Panc1 (cell line): ENCODE results near the gene CNOT3. TPM values are rescaled to one million over a fixed set of nuclear protein-coding genes. Genes with fewer than 3 reads are reported as not detected.
A peak's percentile ranks its signal among the peaks of the same experiment; 100 is the strongest.

ENCODE experiments used
- ATAC-seq: fragments of 200-7000 bp; cut with Tn5 transposase; 2 replicates; pipeline ENCODE4 v1.9.1; 2020; ENCODE audit warnings: mild to moderate bottlenecking, moderate library complexity
- BruUV-seq: library from RNA; stranded (reverse); fragments of 400-500 nt; replicated peaks from 2 replicates; lab custom pipeline; 2021; lab: Mats Ljungman, UMichigan
- CTCF ChIA-PET: fragments of 300-600 bp; sonication (Branson Sonifier 250); formaldehyde crosslinking; loops from one replicate; lab custom pipeline; 2022; ENCODE audit warnings: antibody characterized with exemption; lab: Charles Lee
- POLR2A ChIA-PET: fragments of 300-600 bp; sonication (Branson Sonifier 250); formaldehyde crosslinking; loops from one replicate; lab custom pipeline; 2022; ENCODE audit warnings: antibody characterized with exemption; lab: Charles Lee
- DNase-seq: peaks from one replicate; pipeline ENCODE4 v3.0.0-alpha.2; 2010; ENCODE audit warnings: low read depth, low spot score
- H3K27ac ChIP-seq: 2 replicates; pipeline ENCODE4 v1.5.1; 2011; ENCODE audit warnings: mild to moderate bottlenecking, low read length, inconsistent platforms
- H3K27me3 ChIP-seq: fragments of 200-500 bp; sonication (Bioruptor generic); 2 replicates; pipeline ENCODE4 v1.6.0; 2014; ENCODE audit warnings: low read length, inconsistent platforms; ENCODE audit not compliant: control insufficient read depth, insufficient read depth
- H3K36me3 ChIP-seq: fragments of 200-500 bp; sonication (Bioruptor generic); 2 replicates; pipeline ENCODE4 v1.5.1; 2014; ENCODE audit warnings: inconsistent platforms, mild to moderate bottlenecking, low read length, moderate library complexity; ENCODE audit not compliant: control insufficient read depth, insufficient read depth
- H3K4me1 ChIP-seq: 2 replicates; pipeline ENCODE4 v1.5.1; 2011; ENCODE audit warnings: inconsistent platforms, mild to moderate bottlenecking, low read length, moderate library complexity; ENCODE audit not compliant: control insufficient read depth, insufficient read depth
- H3K4me3 ChIP-seq, 2 experiments: 2 replicates each; pipeline ENCODE4 v1.5.1; 2011 to 2012; ENCODE audit warnings: low read depth in 2 of 2, low read length in 2 of 2, mild to moderate bottlenecking in 2 of 2, inconsistent platforms in 1 of 2, moderate library complexity in 1 of 2
- H3K9me3 ChIP-seq: fragments of 200-500 bp; sonication (Bioruptor generic); 2 replicates; pipeline ENCODE4 v1.5.1; 2014; ENCODE audit warnings: low read depth, mild to moderate bottlenecking, inconsistent platforms, low read length, moderate library complexity; ENCODE audit not compliant: control insufficient read depth, insufficient read depth
- CTCF ChIP-seq: fragments of 450-650 bp; IDR thresholded peaks from 2 replicates; pipeline ENCODE4 v1.5.1; 2017; ENCODE audit warnings: mild to moderate bottlenecking
- POLR2AphosphoS5 ChIP-seq: IDR thresholded peaks from 2 replicates; pipeline ENCODE4 v1.6.1; 2012; ENCODE audit warnings: mild to moderate bottlenecking, low read depth, low read length, moderate library complexity
- SIN3A ChIP-seq: IDR thresholded peaks from 2 replicates; pipeline ENCODE4 v1.6.1; 2012; ENCODE audit warnings: low read depth, mild to moderate bottlenecking, low read length, moderate library complexity, borderline replicate concordance; ENCODE audit not compliant: insufficient read depth
- TCF7L2 ChIP-seq: IDR thresholded peaks from 2 replicates; pipeline ENCODE4 v1.6.1; 2011; ENCODE audit warnings: mild to moderate bottlenecking, low read depth, low read length, inconsistent platforms
- in situ Hi-C: cut with HindIII; loops from 2 replicates; pipeline ENCODE4 v1.10.0; 2016; ENCODE audit warnings: low sequenced_read_pairs, low pct_unique_long_range_greater_than_20kb
- intact Hi-C: fragments of 100-400 bp; cut with micrococcal nuclease; formaldehyde crosslinking; loops from one replicate; pipeline ENCODE4 v1.10.0; 2022; ENCODE audit not compliant: unreplicated experiment
- total RNA-seq: library from RNA; stranded (reverse); gene quantifications from one replicate; pipeline ENCODE4 v1.2.1, GENCODE V29; 2021; ENCODE audit not compliant: unreplicated experiment
- TF ChIP-seq, protein P1 (sequence below), 2 experiments: IDR thresholded peaks; 2 replicates each; pipeline ENCODE4 v1.6.1; 2011 to 2012; ENCODE audit warnings: low read depth in 2 of 2, control low read depth in 1 of 2, low read length in 1 of 2, mild to moderate bottlenecking in 1 of 2, moderate library complexity in 1 of 2; ENCODE audit not compliant: insufficient read depth in 1 of 2

CNOT3 gene
- total RNA-seq, 1 experiment from 2014 or later = 111 TPM

GRCh38 chr19:54199401-54199800 is 61.8 kb downstream of the CNOT3 start:
- BruUV-seq = no TSS peak
- no peak for DNase-seq
- in situ Hi-C loops (no loop called here), intact Hi-C loops (no loop called here)
- no peak for ATAC-seq
- TF ChIP-seq POLR2AphosphoS5 (0 out of 2 replicates have a peak, but pooled peaks have one; percentile 30), CTCF (no peak)
- Histone ChIP-seq H3K36me3 (peaks cover 25% of the 10 kb centered on the region), H3K4me3 (no peak overlapping the region), H3K27ac (peak overlapping the region; percentile 19; the same call in 1 of the 2 replicates), H3K27me3 (no peaks in the 10 kb centered on the region), H3K4me1 (peaks cover 26% of the 10 kb centered on the region), H3K9me3 (no peaks in the 10 kb centered on the region)
- CTCF ChIA-PET = no interaction called here
- POLR2A ChIA-PET = interaction anchor here (0.5 to 2.7 kb wide), 3 partner anchors 9 to 852 kb away, joined by 3 to 18 read pairs (median 5); partner anchors contain the start of genes MBOAT7 and TSEN34

DNA sequence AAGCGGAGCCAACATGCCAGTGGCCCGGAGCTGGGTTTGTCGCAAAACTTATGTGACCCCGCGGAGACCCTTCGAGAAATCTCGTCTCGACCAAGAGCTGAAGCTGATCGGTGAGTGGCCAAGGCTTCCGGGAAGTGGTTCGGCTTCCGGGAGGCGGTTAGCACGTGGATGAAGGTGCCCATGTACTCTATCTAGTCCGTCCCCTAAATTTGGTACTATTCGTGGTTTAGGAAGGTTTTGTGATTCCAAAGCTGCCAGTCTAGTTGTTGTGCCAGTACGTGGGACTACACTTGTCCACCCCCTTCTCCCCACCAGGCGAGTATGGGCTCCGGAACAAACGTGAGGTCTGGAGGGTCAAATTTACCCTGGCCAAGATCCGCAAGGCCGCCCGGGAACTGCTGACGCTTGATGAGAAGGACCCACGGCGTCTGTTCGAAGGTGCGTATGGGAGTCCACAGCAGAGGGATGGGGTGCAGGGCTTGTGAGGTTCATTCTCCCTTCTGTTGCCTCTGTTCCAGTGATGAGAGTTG is 63.7 kb downstream of the CNOT3 start:
- TSS peak; percentile 85 for BruUV-seq
- no peak for TF ChIP-seq CTCF
- TF ChIP-seq SIN3A = 0 out of 2 replicates have a peak, but pooled peaks have one; percentile 14
- ATAC-seq (0 out of 2 replicates have a peak, but pooled peaks have one; percentile 2), DNase-seq (no peak)
- Histone ChIP-seq H3K36me3 (peaks cover 39% of the 10 kb centered on the region), H3K27me3 (no peaks in the 10 kb centered on the region), H3K4me3 (peak overlapping the region; percentile 69 to 96), H3K9me3 (no peaks in the 10 kb centered on the region), H3K27ac (peak overlapping the region; percentile 95), H3K4me1 (peaks cover 45% of the 10 kb centered on the region)
- in situ Hi-C loops = no loop called here
- ChIA-PET CTCF (interaction anchor here (0.5 kb wide), 1 partner anchor 13 kb away, joined by 3 read pairs; no protein-coding TSS in a partner anchor), POLR2A (interaction anchor here (0.6 to 2.7 kb wide), 3 partner anchors 9 to 593 kb away, joined by 3 to 18 read pairs (median 4); partner anchors contain the start of genes MBOAT7 and TSEN34)
- intact Hi-C loops = no loop called here

DNA sequence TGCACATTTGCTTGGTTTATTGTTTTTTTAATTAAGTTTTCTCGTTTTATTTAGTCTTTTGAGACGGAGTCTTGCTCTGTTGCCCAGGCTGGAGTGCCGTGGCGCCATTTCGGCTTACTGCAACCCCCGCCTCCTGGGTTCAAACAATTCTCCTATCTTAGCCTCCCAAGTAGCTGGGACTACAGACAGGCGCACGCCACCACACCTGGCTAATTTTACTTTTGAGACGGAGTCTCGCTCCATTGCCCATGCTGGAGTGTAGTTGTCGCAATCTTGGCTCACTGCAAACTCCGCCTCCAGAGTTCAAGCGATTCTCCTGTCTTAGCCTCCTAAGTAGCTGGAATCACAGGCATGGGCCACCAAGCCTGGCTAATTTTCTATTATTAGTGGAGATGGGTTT is 64.4 kb downstream of the CNOT3 start:
- H3K27me3 ChIP-seq = no peaks in the 10 kb centered on the region
- ATAC-seq (no peak), DNase-seq (no peak)
- intact Hi-C loops (no loop called here), in situ Hi-C loops (no loop called here)
- H3K4me1 ChIP-seq = peaks cover 52% of the 10 kb centered on the region
- no TSS peak for BruUV-seq
- H3K36me3 ChIP-seq = peaks cover 42% of the 10 kb centered on the region
- peak overlapping the region; percentile 95 for H3K27ac ChIP-seq
- no peak for TF ChIP-seq CTCF
- TF ChIP-seq POLR2AphosphoS5 = no peak
- TF ChIP-seq SIN3A = no peak
- TF ChIP-seq, protein P1, sequence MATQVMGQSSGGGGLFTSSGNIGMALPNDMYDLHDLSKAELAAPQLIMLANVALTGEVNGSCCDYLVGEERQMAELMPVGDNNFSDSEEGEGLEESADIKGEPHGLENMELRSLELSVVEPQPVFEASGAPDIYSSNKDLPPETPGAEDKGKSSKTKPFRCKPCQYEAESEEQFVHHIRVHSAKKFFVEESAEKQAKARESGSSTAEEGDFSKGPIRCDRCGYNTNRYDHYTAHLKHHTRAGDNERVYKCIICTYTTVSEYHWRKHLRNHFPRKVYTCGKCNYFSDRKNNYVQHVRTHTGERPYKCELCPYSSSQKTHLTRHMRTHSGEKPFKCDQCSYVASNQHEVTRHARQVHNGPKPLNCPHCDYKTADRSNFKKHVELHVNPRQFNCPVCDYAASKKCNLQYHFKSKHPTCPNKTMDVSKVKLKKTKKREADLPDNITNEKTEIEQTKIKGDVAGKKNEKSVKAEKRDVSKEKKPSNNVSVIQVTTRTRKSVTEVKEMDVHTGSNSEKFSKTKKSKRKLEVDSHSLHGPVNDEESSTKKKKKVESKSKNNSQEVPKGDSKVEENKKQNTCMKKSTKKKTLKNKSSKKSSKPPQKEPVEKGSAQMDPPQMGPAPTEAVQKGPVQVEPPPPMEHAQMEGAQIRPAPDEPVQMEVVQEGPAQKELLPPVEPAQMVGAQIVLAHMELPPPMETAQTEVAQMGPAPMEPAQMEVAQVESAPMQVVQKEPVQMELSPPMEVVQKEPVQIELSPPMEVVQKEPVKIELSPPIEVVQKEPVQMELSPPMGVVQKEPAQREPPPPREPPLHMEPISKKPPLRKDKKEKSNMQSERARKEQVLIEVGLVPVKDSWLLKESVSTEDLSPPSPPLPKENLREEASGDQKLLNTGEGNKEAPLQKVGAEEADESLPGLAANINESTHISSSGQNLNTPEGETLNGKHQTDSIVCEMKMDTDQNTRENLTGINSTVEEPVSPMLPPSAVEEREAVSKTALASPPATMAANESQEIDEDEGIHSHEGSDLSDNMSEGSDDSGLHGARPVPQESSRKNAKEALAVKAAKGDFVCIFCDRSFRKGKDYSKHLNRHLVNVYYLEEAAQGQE (IDR thresholded peaks at IDR 0.05; ENCODE audit: insufficient read depth in 1 of 2, low read depth in 2 of 2, low read length in 1 of 2) = no peak
- TF ChIP-seq TCF7L2 = no peak
- POLR2A ChIA-PET = no interaction called here
- H3K9me3 ChIP-seq = no peaks in the 10 kb centered on the region
- peak overlapping the region; percentile 69 to 96 for H3K4me3 ChIP-seq
- CTCF ChIA-PET = no interaction called here
